ENCODE results near the gene PTPN20. TPM values are rescaled to one million over a fixed set of nuclear protein-coding genes. Genes with fewer than 3 reads are reported as not detected.

PTPN20 gene
- total and polyA plus RNA-seq, 5 donors: 6.7 to 26.6 (median 18.7) TPM

- intact Hi-C loops (cut with DNase I): loop anchor here in 2 of 4 donors (5.0 kb wide), 2 partner anchors 284 to 309 kb away; no protein-coding TSS in a partner anchor
- DNase-seq: no peak
- no peaks in the 10 kb centered on the region for H3K9me3 ChIP-seq (ENCODE audit: control insufficient read depth, low read length)
- no peaks in the 10 kb centered on the region for H3K27me3 ChIP-seq (ENCODE audit: control insufficient read depth, insufficient read depth)
- no peak overlapping the region for H3K4me3 ChIP-seq (ENCODE audit: low read length)
- ATAC-seq: no peak
- WGBS: 92% methylated on average over 8 of the region's 8 CpGs
- H3K4me1 ChIP-seq (ENCODE audit: control insufficient read depth, insufficient read depth, low read length): no peaks in the 10 kb centered on the region
- no peak overlapping the region for H3K27ac ChIP-seq (ENCODE audit: low read length)
Observed at GRCh38 chr10:47028466-47028865, 117.2 kb downstream of the PTPN20 start.

GRCh38 chr10:47029181-47030009, 118.2 kb downstream of the PTPN20 start:
- no peak overlapping the region for H3K27ac ChIP-seq (ENCODE audit: low read length)
- no peak overlapping the region for H3K4me3 ChIP-seq (ENCODE audit: low read length)
- DNase-seq (no peak), ATAC-seq (no peak)
- no peaks in the 10 kb centered on the region for H3K27me3 ChIP-seq (ENCODE audit: control insufficient read depth, insufficient read depth)
- H3K9me3 ChIP-seq (ENCODE audit: control insufficient read depth, low read length): no peaks in the 10 kb centered on the region
- 87% methylated on average over 13 of the region's 13 CpGs for WGBS
- intact Hi-C loops (cut with DNase I): loop anchor here in 2 of 4 donors (5.0 kb wide), 2 partner anchors 283 to 308 kb away; no protein-coding TSS in a partner anchor
- no peaks in the 10 kb centered on the region for H3K4me1 ChIP-seq (ENCODE audit: control insufficient read depth, insufficient read depth, low read length)

DNA sequence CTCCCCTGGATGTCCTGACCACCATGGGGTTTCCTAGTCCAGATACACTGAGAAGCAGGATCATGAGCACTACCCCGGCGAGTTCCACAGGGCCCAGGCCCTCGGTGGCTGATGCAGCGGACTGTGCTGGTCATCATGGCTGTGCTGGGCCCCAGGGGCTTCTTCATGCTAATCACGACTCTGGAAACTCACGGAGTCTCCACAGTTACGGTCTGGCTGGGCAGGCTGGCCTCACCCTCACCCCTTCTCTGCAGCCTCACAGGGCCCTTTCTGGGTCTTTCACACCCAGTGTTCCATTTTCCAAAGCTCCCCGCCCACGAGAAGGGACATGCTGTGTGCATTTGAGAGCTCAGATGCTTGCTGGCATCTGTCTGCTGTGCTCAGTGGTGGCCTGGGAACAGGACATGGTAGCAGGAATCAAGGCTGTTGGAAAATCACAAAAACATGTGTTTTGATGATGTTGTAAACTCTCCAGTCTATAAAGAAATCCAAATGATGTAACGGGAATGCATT, 119.0 kb downstream of the PTPN20 start:
- Histone ChIP-seq H3K4me1 (ENCODE audit: control insufficient read depth, insufficient read depth, low read length) (no peaks in the 10 kb centered on the region), H3K27me3 (ENCODE audit: control insufficient read depth, insufficient read depth) (no peaks in the 10 kb centered on the region), H3K9me3 (ENCODE audit: control insufficient read depth, low read length) (no peaks in the 10 kb centered on the region), H3K27ac (ENCODE audit: low read length) (no peak overlapping the region), H3K4me3 (ENCODE audit: low read length) (no peak overlapping the region)
- intact Hi-C loops (cut with DNase I): no loop called here
- ATAC-seq (no peak), DNase-seq (no peak)
- WGBS: 89% methylated on average over 10 of the region's 10 CpGs

DNA sequence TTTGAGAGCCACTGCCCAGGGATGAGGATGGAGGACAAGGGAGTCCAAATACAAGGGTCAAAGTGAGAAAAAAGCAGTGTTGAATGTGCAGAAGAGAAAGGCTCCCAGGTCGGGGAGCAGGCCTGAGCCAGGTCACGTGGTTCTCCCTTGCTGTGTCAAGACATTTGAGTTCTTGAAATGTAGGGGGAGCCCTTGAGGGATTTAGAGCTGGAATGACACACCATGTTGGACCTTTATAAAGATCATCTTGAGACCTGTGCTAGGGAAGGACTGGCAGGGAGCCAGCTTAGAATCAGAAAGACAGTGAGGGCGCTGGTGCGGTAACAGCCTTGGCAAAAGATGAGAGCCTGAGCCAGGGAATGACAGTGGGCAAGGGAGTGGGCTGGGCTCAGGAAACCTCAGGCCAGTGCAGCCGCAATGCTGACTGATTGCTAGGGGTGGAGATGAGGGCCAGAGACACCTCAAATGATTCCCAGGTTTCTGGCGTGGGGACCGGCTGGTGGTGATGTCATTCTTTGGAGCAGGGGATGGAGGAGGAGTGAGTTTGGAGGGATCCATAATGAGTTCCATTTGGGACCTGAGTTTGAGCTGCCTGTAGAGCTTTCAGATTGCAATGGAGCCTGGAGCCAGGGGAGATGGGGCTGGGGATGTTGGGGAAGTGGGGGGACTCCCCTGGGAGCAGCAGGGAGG, 120.1 kb downstream of the PTPN20 start:
- Histone ChIP-seq H3K4me1 (ENCODE audit: control insufficient read depth, insufficient read depth, low read length) (no peaks in the 10 kb centered on the region), H3K4me3 (ENCODE audit: low read length) (no peak overlapping the region), H3K27ac (ENCODE audit: low read length) (no peak overlapping the region), H3K27me3 (ENCODE audit: control insufficient read depth, insufficient read depth) (no peaks in the 10 kb centered on the region), H3K9me3 (ENCODE audit: control insufficient read depth, low read length) (no peaks in the 10 kb centered on the region)
- intact Hi-C loops (cut with DNase I): no loop called here
- ATAC-seq (no peak), DNase-seq (no peak)
- WGBS: 73% methylated on average over 7 of the region's 7 CpGs

DNA sequence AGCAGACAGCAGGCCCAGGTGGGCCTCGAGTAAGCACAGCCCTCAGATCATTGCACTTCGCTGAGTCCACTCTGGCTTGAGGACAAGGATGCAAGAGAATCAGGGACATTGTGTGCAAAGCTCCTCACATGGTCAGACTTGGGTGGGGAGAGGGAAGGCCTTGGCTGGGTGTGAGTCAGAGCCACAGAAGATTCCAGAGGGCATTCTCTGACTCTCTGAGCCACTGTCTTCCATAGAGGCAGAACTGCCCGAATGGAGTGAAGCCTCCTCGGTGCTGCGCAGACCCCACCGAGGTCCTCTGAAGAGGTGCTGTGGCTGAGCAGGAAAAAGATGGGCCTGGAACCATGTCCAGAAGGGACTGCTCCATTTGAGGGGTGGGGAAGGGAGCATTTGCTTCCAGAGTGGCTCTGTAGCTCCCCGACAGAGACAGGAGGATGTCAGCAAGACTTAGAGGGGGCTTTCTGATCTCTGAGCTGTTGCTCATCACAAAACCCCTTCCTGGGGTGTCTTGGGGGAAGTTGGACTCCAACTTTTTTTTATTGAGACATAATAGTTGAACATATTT, 120.8 kb downstream of the PTPN20 start:
- Histone ChIP-seq H3K27ac (ENCODE audit: low read length) (no peak overlapping the region), H3K4me1 (ENCODE audit: control insufficient read depth, insufficient read depth, low read length) (no peaks in the 10 kb centered on the region), H3K27me3 (ENCODE audit: control insufficient read depth, insufficient read depth) (no peaks in the 10 kb centered on the region), H3K4me3 (ENCODE audit: low read length) (no peak overlapping the region), H3K9me3 (ENCODE audit: control insufficient read depth, low read length) (no peaks in the 10 kb centered on the region)
- DNase-seq (no peak), ATAC-seq (peak in 1 of 2 donors; percentile 25)
- intact Hi-C loops (cut with DNase I): no loop called here
- WGBS: 92% methylated on average over 7 of the region's 7 CpGs

GRCh38 chr10:47033081-47033480, 121.9 kb downstream of the PTPN20 start:
- Histone ChIP-seq H3K4me1 (ENCODE audit: control insufficient read depth, insufficient read depth, low read length) (no peaks in the 10 kb centered on the region), H3K9me3 (ENCODE audit: control insufficient read depth, low read length) (no peaks in the 10 kb centered on the region), H3K27ac (ENCODE audit: low read length) (no peak overlapping the region), H3K27me3 (ENCODE audit: control insufficient read depth, insufficient read depth) (no peaks in the 10 kb centered on the region), H3K4me3 (ENCODE audit: low read length) (no peak overlapping the region)
- intact Hi-C loops (cut with DNase I): no loop called here
- WGBS: 87% methylated on average over 5 of the region's 5 CpGs
- ATAC-seq: no peak
- DNase-seq: no peak

- intact Hi-C loops (cut with DNase I): no loop called here
- 92% methylated on average over 13 of the region's 13 CpGs for WGBS
- no peaks in the 10 kb centered on the region for H3K9me3 ChIP-seq (ENCODE audit: control insufficient read depth, low read length)
- H3K4me3 ChIP-seq (ENCODE audit: low read length): no peak overlapping the region
- H3K4me1 ChIP-seq (ENCODE audit: control insufficient read depth, insufficient read depth, low read length): no peaks in the 10 kb centered on the region
- DNase-seq (no peak), ATAC-seq (no peak)
- no peak overlapping the region for H3K27ac ChIP-seq (ENCODE audit: low read length)
- H3K27me3 ChIP-seq (ENCODE audit: control insufficient read depth, insufficient read depth): no peaks in the 10 kb centered on the region
Observed at GRCh38 chr10:47033541-47034270, 122.5 kb downstream of the PTPN20 start.

- WGBS: 63% methylated on average over 9 of the region's 9 CpGs
- intact Hi-C loops (cut with DNase I): no loop called here
- ATAC-seq (no peak), DNase-seq (no peak)
- Histone ChIP-seq H3K9me3 (ENCODE audit: control insufficient read depth, low read length) (no peaks in the 10 kb centered on the region), H3K4me1 (ENCODE audit: control insufficient read depth, insufficient read depth, low read length) (no peaks in the 10 kb centered on the region), H3K27ac (ENCODE audit: low read length) (no peak overlapping the region), H3K27me3 (ENCODE audit: control insufficient read depth, insufficient read depth) (no peaks in the 10 kb centered on the region), H3K4me3 (ENCODE audit: low read length) (no peak overlapping the region)
Observed at GRCh38 chr10:47034441-47035051, 123.3 kb downstream of the PTPN20 start.

- ATAC-seq: no peak
- Histone ChIP-seq H3K4me3 (ENCODE audit: low read length) (no peak overlapping the region), H3K9me3 (ENCODE audit: control insufficient read depth, low read length) (no peaks in the 10 kb centered on the region), H3K27me3 (ENCODE audit: control insufficient read depth, insufficient read depth) (no peaks in the 10 kb centered on the region), H3K4me1 (ENCODE audit: control insufficient read depth, insufficient read depth, low read length) (no peaks in the 10 kb centered on the region), H3K27ac (ENCODE audit: low read length) (no peak overlapping the region)
- DNase-seq: no peak
- 92% methylated on average over 7 of the region's 7 CpGs for WGBS
- intact Hi-C loops (cut with DNase I): no loop called here
Observed at GRCh38 chr10:47035171-47035818, 124.1 kb downstream of the PTPN20 start.

- no peak overlapping the region for H3K4me3 ChIP-seq (ENCODE audit: low read length)
- 89% methylated on average over 4 of the region's 4 CpGs for WGBS
- H3K4me1 ChIP-seq (ENCODE audit: control insufficient read depth, insufficient read depth, low read length): no peaks in the 10 kb centered on the region
- ATAC-seq (no peak), DNase-seq (no peak)
- no peak overlapping the region for H3K27ac ChIP-seq (ENCODE audit: low read length)
- no peaks in the 10 kb centered on the region for H3K9me3 ChIP-seq (ENCODE audit: control insufficient read depth, low read length)
- intact Hi-C loops (cut with DNase I): no loop called here
- H3K27me3 ChIP-seq (ENCODE audit: control insufficient read depth, insufficient read depth): no peaks in the 10 kb centered on the region
Observed at GRCh38 chr10:47035819-47036337, 124.7 kb downstream of the PTPN20 start.
